ENCODE results near the gene GOT2.

GRCh38 chr16:58692450-58692849 is 41.7 kb downstream of the GOT2 start:
- TF ChIP-seq POLR2A (IDR thresholded peaks at IDR 0.05; ENCODE audit: extremely low read depth, insufficient read length) (no peak), CTCF (IDR thresholded peaks at IDR 0.05; ENCODE audit: low read depth, low read length) (no peak), MAX (IDR thresholded peaks at IDR 0.05; ENCODE audit: low read depth, low read length) (no peak)
